ENCODE measurements around the gene SBF2.

SBF2 gene

GRCh38 chr11:9853929-9854552 is 440.0 kb downstream of the SBF2 start:
- no peaks in the 10 kb centered on the region for H4K20me1 ChIP-seq (ENCODE audit: insufficient read depth, low read length)
- H3K9me2 ChIP-seq (ENCODE audit: low read depth, low read length) = no peaks in the 10 kb centered on the region
- no peak overlapping the region for H3K4me3 ChIP-seq (ENCODE audit: low read depth, low read length, poor library complexity, severe bottlenecking)
- H2AFZ ChIP-seq (ENCODE audit: low read length) = no peak overlapping the region
- H3K9me3 ChIP-seq (ENCODE audit: low read length) = no peaks in the 10 kb centered on the region
- no peaks in the 10 kb centered on the region for H3K36me3 ChIP-seq (ENCODE audit: insufficient read depth, low read length)
- no peaks in the 10 kb centered on the region for H3K79me2 ChIP-seq (ENCODE audit: insufficient read depth, low read length)
- H3K4me2 ChIP-seq (ENCODE audit: low read length) = no peak overlapping the region
- no peaks in the 10 kb centered on the region for H3K27me3 ChIP-seq (ENCODE audit: insufficient read depth, low read length)
- H3K9ac ChIP-seq (ENCODE audit: low read length) = no peak overlapping the region
- peaks cover 28% of the 10 kb centered on the region for H3K4me1 ChIP-seq (ENCODE audit: insufficient read depth, low read length, severe bottlenecking)
- TF ChIP-seq, protein P1, sequence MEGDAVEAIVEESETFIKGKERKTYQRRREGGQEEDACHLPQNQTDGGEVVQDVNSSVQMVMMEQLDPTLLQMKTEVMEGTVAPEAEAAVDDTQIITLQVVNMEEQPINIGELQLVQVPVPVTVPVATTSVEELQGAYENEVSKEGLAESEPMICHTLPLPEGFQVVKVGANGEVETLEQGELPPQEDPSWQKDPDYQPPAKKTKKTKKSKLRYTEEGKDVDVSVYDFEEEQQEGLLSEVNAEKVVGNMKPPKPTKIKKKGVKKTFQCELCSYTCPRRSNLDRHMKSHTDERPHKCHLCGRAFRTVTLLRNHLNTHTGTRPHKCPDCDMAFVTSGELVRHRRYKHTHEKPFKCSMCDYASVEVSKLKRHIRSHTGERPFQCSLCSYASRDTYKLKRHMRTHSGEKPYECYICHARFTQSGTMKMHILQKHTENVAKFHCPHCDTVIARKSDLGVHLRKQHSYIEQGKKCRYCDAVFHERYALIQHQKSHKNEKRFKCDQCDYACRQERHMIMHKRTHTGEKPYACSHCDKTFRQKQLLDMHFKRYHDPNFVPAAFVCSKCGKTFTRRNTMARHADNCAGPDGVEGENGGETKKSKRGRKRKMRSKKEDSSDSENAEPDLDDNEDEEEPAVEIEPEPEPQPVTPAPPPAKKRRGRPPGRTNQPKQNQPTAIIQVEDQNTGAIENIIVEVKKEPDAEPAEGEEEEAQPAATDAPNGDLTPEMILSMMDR (IDR thresholded peaks at IDR 0.05; ENCODE audit: low read length) = no peak
- no peak for TF ChIP-seq EZH2 (IDR thresholded peaks at IDR 0.05; ENCODE audit: borderline replicate concordance, low read length)
- H3K27ac ChIP-seq (ENCODE audit: low read depth, low read length, poor library complexity, severe bottlenecking) = peak overlapping the region; percentile 8
- H3F3A ChIP-seq (ENCODE audit: insufficient read depth, low read length) = no peaks in the 10 kb centered on the region

GRCh38 chr11:9852465-9852864 is 441.6 kb downstream of the SBF2 start:
- Histone ChIP-seq H3K79me2 (ENCODE audit: insufficient read depth, low read length) (no peaks in the 10 kb centered on the region), H3K27ac (ENCODE audit: low read depth, low read length, poor library complexity, severe bottlenecking) (no peak overlapping the region), H3K9ac (ENCODE audit: low read length) (no peak overlapping the region), H3K9me2 (ENCODE audit: low read depth, low read length) (no peaks in the 10 kb centered on the region), H2AFZ (ENCODE audit: low read length) (no peak overlapping the region), H3K4me3 (ENCODE audit: low read depth, low read length, poor library complexity, severe bottlenecking) (no peak overlapping the region), H4K20me1 (ENCODE audit: insufficient read depth, low read length) (no peaks in the 10 kb centered on the region), H3K27me3 (ENCODE audit: insufficient read depth, low read length) (no peaks in the 10 kb centered on the region), H3F3A (ENCODE audit: insufficient read depth, low read length) (no peaks in the 10 kb centered on the region), H3K4me1 (ENCODE audit: insufficient read depth, low read length, severe bottlenecking) (peaks cover 15% of the 10 kb centered on the region), H3K9me3 (ENCODE audit: low read length) (no peaks in the 10 kb centered on the region), H3K36me3 (ENCODE audit: insufficient read depth, low read length) (no peaks in the 10 kb centered on the region), H3K4me2 (ENCODE audit: low read length) (no peak overlapping the region)
- TF ChIP-seq EZH2 (IDR thresholded peaks at IDR 0.05; ENCODE audit: borderline replicate concordance, low read length) = no peak
- TF ChIP-seq, protein P1 (IDR thresholded peaks at IDR 0.05; ENCODE audit: low read length) = no peak

- Histone ChIP-seq H3K27me3 (ENCODE audit: insufficient read depth, low read length) (no peaks in the 10 kb centered on the region), H3K4me3 (ENCODE audit: low read depth, low read length, poor library complexity, severe bottlenecking) (no peak overlapping the region), H3K36me3 (ENCODE audit: insufficient read depth, low read length) (no peaks in the 10 kb centered on the region), H3K27ac (ENCODE audit: low read depth, low read length, poor library complexity, severe bottlenecking) (no peak overlapping the region), H3K4me2 (ENCODE audit: low read length) (no peak overlapping the region), H2AFZ (ENCODE audit: low read length) (no peak overlapping the region), H3F3A (ENCODE audit: insufficient read depth, low read length) (no peaks in the 10 kb centered on the region), H3K9me2 (ENCODE audit: low read depth, low read length) (no peaks in the 10 kb centered on the region), H3K9ac (ENCODE audit: low read length) (no peak overlapping the region), H3K4me1 (ENCODE audit: insufficient read depth, low read length, severe bottlenecking) (peaks cover 12% of the 10 kb centered on the region), H3K79me2 (ENCODE audit: insufficient read depth, low read length) (no peaks in the 10 kb centered on the region), H4K20me1 (ENCODE audit: insufficient read depth, low read length) (no peaks in the 10 kb centered on the region), H3K9me3 (ENCODE audit: low read length) (no peaks in the 10 kb centered on the region)
- TF ChIP-seq, protein P1 (IDR thresholded peaks at IDR 0.05; ENCODE audit: low read length) = no peak
- no peak for TF ChIP-seq EZH2 (IDR thresholded peaks at IDR 0.05; ENCODE audit: borderline replicate concordance, low read length)
Observed at GRCh38 chr11:9851366-9851765, 442.7 kb downstream of the SBF2 start.

Measured in OCI-LY1 (cell line).